ENCODE data around the gene LYL1.

GRCh38 chr19:13064092-13064489 lies 38.6 kb downstream of the LYL1 start:
- TF ChIP-seq, protein P1, sequence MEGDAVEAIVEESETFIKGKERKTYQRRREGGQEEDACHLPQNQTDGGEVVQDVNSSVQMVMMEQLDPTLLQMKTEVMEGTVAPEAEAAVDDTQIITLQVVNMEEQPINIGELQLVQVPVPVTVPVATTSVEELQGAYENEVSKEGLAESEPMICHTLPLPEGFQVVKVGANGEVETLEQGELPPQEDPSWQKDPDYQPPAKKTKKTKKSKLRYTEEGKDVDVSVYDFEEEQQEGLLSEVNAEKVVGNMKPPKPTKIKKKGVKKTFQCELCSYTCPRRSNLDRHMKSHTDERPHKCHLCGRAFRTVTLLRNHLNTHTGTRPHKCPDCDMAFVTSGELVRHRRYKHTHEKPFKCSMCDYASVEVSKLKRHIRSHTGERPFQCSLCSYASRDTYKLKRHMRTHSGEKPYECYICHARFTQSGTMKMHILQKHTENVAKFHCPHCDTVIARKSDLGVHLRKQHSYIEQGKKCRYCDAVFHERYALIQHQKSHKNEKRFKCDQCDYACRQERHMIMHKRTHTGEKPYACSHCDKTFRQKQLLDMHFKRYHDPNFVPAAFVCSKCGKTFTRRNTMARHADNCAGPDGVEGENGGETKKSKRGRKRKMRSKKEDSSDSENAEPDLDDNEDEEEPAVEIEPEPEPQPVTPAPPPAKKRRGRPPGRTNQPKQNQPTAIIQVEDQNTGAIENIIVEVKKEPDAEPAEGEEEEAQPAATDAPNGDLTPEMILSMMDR (IDR thresholded peaks at IDR 0.05; ENCODE audit: insufficient read depth, low read length) = no peak
- no peak for TF ChIP-seq GABPA (IDR thresholded peaks at IDR 0.05; ENCODE audit: low read depth)
- TF ChIP-seq REST (IDR thresholded peaks at IDR 0.05; ENCODE audit: insufficient replicate concordance, low read depth) = no peak
- no peak for TF ChIP-seq POLR2AphosphoS5 (IDR thresholded peaks at IDR 0.05; ENCODE audit: low read depth)
- no peak for TF ChIP-seq SPI1 (IDR thresholded peaks at IDR 0.05; ENCODE audit: borderline replicate concordance, low read depth)

Data from HL-60 (cell line).